Thyroid gland (tissue), 4 donors: Measurements from ENCODE around the gene MPPED1.

Experiments
- CTCF ChIP-seq, 6 experiments: fragments of 200-600 bp in 3 of 6; fragments of 450-650 bp in 3 of 6; sonication (generic) in 3 of 6; IDR thresholded peaks; one replicate each; pipeline ENCODE4 v1.5.1; 2016 to 2019; ENCODE audit warnings: antibody characterized with exemption in 6 of 6, mild to moderate bottlenecking in 2 of 6, inconsistent platforms in 1 of 6, moderate library complexity in 1 of 6
- POLR2A ChIP-seq, 2 donors: fragments of 450-650 bp; IDR thresholded peaks; one replicate each; pipeline ENCODE4 v1.6.1; 2017; ENCODE audit warnings: antibody characterized with exemption in 2 of 2, mild to moderate bottlenecking in 2 of 2, moderate library complexity in 1 of 2

- TF ChIP-seq CTCF (IDR thresholded peaks at IDR 0.05): no peak
- no peak for TF ChIP-seq POLR2A (IDR thresholded peaks at IDR 0.05)
Measured at GRCh38 chr22:43508489-43508888, 96.7 kb downstream of the MPPED1 start.
